Gastroesophageal sphincter (tissue), 3 donors: ENCODE data around the gene UBE2D1.

Experiments used
- CTCF ChIP-seq, 4 experiments: fragments of 200-600 bp in 2 of 4; fragments of 450-650 bp in 2 of 4; sonication (generic) in 1 of 4; IDR thresholded peaks; one replicate each; pipeline ENCODE4 v1.5.1; 2017 to 2019; ENCODE audit warnings: antibody characterized with exemption in 4 of 4, mild to moderate bottlenecking in 2 of 4, moderate library complexity in 2 of 4
- EP300 ChIP-seq: sonication (generic); formaldehyde crosslinking; IDR thresholded peaks from one replicate; pipeline ENCODE4 v1.6.1; 2017; ENCODE audit warnings: antibody characterized with exemption, mild to moderate bottlenecking
- POLR2A ChIP-seq, 2 donors: fragments of 450-650 bp; IDR thresholded peaks; one replicate each; pipeline ENCODE4 v1.6.1; 2017; ENCODE audit warnings: antibody characterized with exemption in 2 of 2, mild to moderate bottlenecking in 2 of 2, moderate library complexity in 1 of 2
- POLR2AphosphoS5 ChIP-seq: sonication (generic); formaldehyde crosslinking; IDR thresholded peaks from one replicate; pipeline ENCODE4 v1.6.1; 2017; ENCODE audit warnings: antibody characterized with exemption

- TF ChIP-seq POLR2A (IDR thresholded peaks at IDR 0.05) (no peak), CTCF (IDR thresholded peaks at IDR 0.05) (no peak), EP300 (no peak), POLR2AphosphoS5 (no peak)
Observed at GRCh38 chr10:58300676-58301075, 34.1 kb upstream of the UBE2D1 start.
